ENCODE measurements around the gene PPFIA2. TPM values are rescaled to one million over a fixed set of nuclear protein-coding genes. Genes with fewer than 3 reads are reported as not detected.

Gene PPFIA2
- polyA plus RNA-seq, 1 of the 3 experiments (the other 2 are of a cell fraction), result not detected

GRCh38 chr12:81679614-81680013 is 79.5 kb downstream of the PPFIA2 start:
- Histone ChIP-seq H3K9me2 (no peaks in the 10 kb centered on the region), H3K9ac (no peak overlapping the region), H3K9me3 (no peaks in the 10 kb centered on the region), H3F3A (replicated peaks; ENCODE audit: insufficient read depth) (no peaks in the 10 kb centered on the region), H3K4me3 (ENCODE audit: low read depth in 2 of 2, low read length in 1 of 2) (no peak overlapping the region), H3K36me3 (replicated peaks in 1 of 2; ENCODE audit: control insufficient read depth in 1 of 2, insufficient read depth in 2 of 2, low read length in 1 of 2) (no peaks in the 10 kb centered on the region), H4K20me1 (ENCODE audit: insufficient read depth) (no peaks in the 10 kb centered on the region), H3K4me1 (ENCODE audit: control insufficient read depth in 1 of 2, insufficient read depth in 2 of 2, low read depth in 1 of 2, low read length in 1 of 2) (no peaks in the 10 kb centered on the region), H3K27me3 (ENCODE audit: insufficient read depth) (no peaks in the 10 kb centered on the region), H3K4me2 (no peak overlapping the region), H2AFZ (ENCODE audit: low read depth) (no peak overlapping the region), H3K79me2 (ENCODE audit: insufficient read depth) (no peaks in the 10 kb centered on the region), H3K27ac (ENCODE audit: low read depth in 2 of 2, low read length in 1 of 2) (no peak overlapping the region)
- no peak for DNase-seq
- TF ChIP-seq YY1 (IDR thresholded peaks at IDR 0.05; ENCODE audit: low read depth) (no peak), CTCF (IDR thresholded peaks at IDR 0.05) (no peak), CHD2 (IDR thresholded peaks at IDR 0.05; ENCODE audit: low read length, partially characterized antibody) (no peak), NFIC (IDR thresholded peaks at IDR 0.05; ENCODE audit: borderline replicate concordance) (no peak), MEF2A (IDR thresholded peaks at IDR 0.05; ENCODE audit: borderline replicate concordance, low read depth) (no peak), POLR2AphosphoS5 (IDR thresholded peaks at IDR 0.05; ENCODE audit: low read depth, low read length) (no peak), RAD21 (IDR thresholded peaks at IDR 0.05; ENCODE audit: low read length) (no peak), ELF1 (IDR thresholded peaks at IDR 0.05) (no peak), SIN3A (IDR thresholded peaks at IDR 0.05; ENCODE audit: borderline replicate concordance, low read depth, low read length) (no peak), GATA2 (CRISPR knock-in tag; IDR thresholded peaks at IDR 0.05) (no peak), FOXM1 (IDR thresholded peaks at IDR 0.05; ENCODE audit: low read depth) (no peak), GABPA (IDR thresholded peaks at IDR 0.05; ENCODE audit: low read depth) (no peak), USF1 (IDR thresholded peaks at IDR 0.05; ENCODE audit: borderline replicate concordance, low read depth) (no peak)
- TF ChIP-seq, protein P1, sequence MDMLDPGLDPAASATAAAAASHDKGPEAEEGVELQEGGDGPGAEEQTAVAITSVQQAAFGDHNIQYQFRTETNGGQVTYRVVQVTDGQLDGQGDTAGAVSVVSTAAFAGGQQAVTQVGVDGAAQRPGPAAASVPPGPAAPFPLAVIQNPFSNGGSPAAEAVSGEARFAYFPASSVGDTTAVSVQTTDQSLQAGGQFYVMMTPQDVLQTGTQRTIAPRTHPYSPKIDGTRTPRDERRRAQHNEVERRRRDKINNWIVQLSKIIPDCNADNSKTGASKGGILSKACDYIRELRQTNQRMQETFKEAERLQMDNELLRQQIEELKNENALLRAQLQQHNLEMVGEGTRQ (IDR thresholded peaks at IDR 0.05; ENCODE audit: borderline replicate concordance, low read depth, low read length), result no peak
- TF ChIP-seq, protein P2, sequence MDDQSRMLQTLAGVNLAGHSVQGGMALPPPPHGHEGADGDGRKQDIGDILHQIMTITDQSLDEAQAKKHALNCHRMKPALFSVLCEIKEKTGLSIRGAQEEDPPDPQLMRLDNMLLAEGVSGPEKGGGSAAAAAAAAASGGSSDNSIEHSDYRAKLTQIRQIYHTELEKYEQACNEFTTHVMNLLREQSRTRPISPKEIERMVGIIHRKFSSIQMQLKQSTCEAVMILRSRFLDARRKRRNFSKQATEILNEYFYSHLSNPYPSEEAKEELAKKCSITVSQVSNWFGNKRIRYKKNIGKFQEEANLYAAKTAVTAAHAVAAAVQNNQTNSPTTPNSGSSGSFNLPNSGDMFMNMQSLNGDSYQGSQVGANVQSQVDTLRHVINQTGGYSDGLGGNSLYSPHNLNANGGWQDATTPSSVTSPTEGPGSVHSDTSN (IDR thresholded peaks at IDR 0.05), result no peak
- 2% methylated on average over 2 of the region's 2 CpGs for WGBS (ENCODE audit: low lambda C conversion rate)
- ChIA-PET CTCF (no interaction called here), POLR2A (no interaction called here)

- no peaks in the 10 kb centered on the region for H3K9me3 ChIP-seq
- no peaks in the 10 kb centered on the region for H3K27me3 ChIP-seq (ENCODE audit: insufficient read depth)
- no peaks in the 10 kb centered on the region for H3K4me1 ChIP-seq (ENCODE audit: control insufficient read depth in 1 of 2, insufficient read depth in 2 of 2, low read depth in 1 of 2, low read length in 1 of 2)
- H2AFZ ChIP-seq (ENCODE audit: low read depth), result no peak overlapping the region
- DNase-seq, result no peak
- ChIA-PET CTCF (no interaction called here), POLR2A (no interaction called here)
- H3K4me2 ChIP-seq, result no peak overlapping the region
- no peak for TF ChIP-seq MEF2A (IDR thresholded peaks at IDR 0.05; ENCODE audit: borderline replicate concordance, low read depth)
- no peak for TF ChIP-seq CHD2 (IDR thresholded peaks at IDR 0.05; ENCODE audit: low read length, partially characterized antibody)
- no peak for TF ChIP-seq TEAD4 (IDR thresholded peaks at IDR 0.05; ENCODE audit: borderline replicate concordance, insufficient read depth)
- no peak for TF ChIP-seq RFX5 (IDR thresholded peaks at IDR 0.05; ENCODE audit: low read length)
- TF ChIP-seq, protein P1 (IDR thresholded peaks at IDR 0.05; ENCODE audit: borderline replicate concordance, low read depth, low read length), result no peak
- H3K9me2 ChIP-seq, result no peaks in the 10 kb centered on the region
- H3K9ac ChIP-seq, result no peak overlapping the region
- H3F3A ChIP-seq (replicated peaks; ENCODE audit: insufficient read depth), result no peaks in the 10 kb centered on the region
- H3K27ac ChIP-seq (ENCODE audit: low read depth in 2 of 2, low read length in 1 of 2), result no peak overlapping the region
- no peaks in the 10 kb centered on the region for H4K20me1 ChIP-seq (ENCODE audit: insufficient read depth)
- H3K36me3 ChIP-seq (replicated peaks in 1 of 2; ENCODE audit: control insufficient read depth in 1 of 2, insufficient read depth in 2 of 2, low read length in 1 of 2), result no peaks in the 10 kb centered on the region
- H3K4me3 ChIP-seq (ENCODE audit: low read depth in 2 of 2, low read length in 1 of 2), result no peak overlapping the region
- H3K79me2 ChIP-seq (ENCODE audit: insufficient read depth), result no peaks in the 10 kb centered on the region
These were observed 88.4 kb downstream of the PPFIA2 start for GRCh38 chr12:81670759-81671158.
